ENCODE results near the gene FURIN.
"Not testable (repeated sequence)": the region's sequence is repeated elsewhere in the genome, so short reads cannot be mapped to it uniquely, and the experiment has no call there.

The FURIN gene

DNA sequence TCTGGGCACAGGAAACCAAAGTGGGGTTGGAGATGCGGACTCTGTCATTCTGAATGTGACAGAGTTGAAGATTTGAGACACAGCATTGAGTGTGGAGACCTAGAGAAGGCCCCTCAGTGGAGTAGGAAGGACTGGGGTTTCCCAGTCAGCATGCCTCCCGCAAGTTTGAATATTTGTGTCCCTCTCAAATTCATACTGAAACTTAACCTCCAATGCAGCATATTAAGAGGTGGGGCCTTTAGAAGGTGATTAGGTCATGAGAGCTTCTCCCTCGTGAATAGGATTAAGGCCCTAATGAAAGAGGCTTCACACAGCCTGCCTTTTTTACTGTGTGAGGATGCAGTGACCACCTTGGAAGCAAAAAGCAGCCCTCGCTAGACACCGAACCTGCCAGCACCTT, 56.0 kb downstream of the FURIN start:
- H3K36me3 ChIP-seq (ENCODE audit: control insufficient read depth, insufficient read depth, low read length): peaks cover 10% of the 10 kb centered on the region
- H3K9me3 ChIP-seq (ENCODE audit: control insufficient read depth, insufficient read depth, low read length): no peaks in the 10 kb centered on the region
- H3K27ac ChIP-seq (ENCODE audit: low read depth, low read length): no peak overlapping the region
- H3K9ac ChIP-seq (ENCODE audit: low read depth, low read length): no peak overlapping the region
- H3K27me3 ChIP-seq (ENCODE audit: control insufficient read depth, insufficient read depth, low read length): no peaks in the 10 kb centered on the region
- H3K4me1 ChIP-seq (ENCODE audit: control insufficient read depth, insufficient read depth, low read length): no peaks in the 10 kb centered on the region
- no peak overlapping the region for H3K4me3 ChIP-seq (ENCODE audit: low read depth, low read length)

- not testable (repeated sequence) for H3K9ac ChIP-seq (ENCODE audit: low read depth, low read length); H3K4me3 ChIP-seq (ENCODE audit: low read depth, low read length); H3K9me3 ChIP-seq (ENCODE audit: control insufficient read depth, insufficient read depth, low read length); H3K27me3 ChIP-seq (ENCODE audit: control insufficient read depth, insufficient read depth, low read length); H3K27ac ChIP-seq (ENCODE audit: low read depth, low read length); H3K36me3 ChIP-seq (ENCODE audit: control insufficient read depth, insufficient read depth, low read length); H3K4me1 ChIP-seq (ENCODE audit: control insufficient read depth, insufficient read depth, low read length)
Observed at GRCh38 chr15:90926766-90927165, 58.4 kb downstream of the FURIN start.

- not testable (repeated sequence) for H3K36me3 ChIP-seq (ENCODE audit: control insufficient read depth, insufficient read depth, low read length); H3K4me3 ChIP-seq (ENCODE audit: low read depth, low read length); H3K4me1 ChIP-seq (ENCODE audit: control insufficient read depth, insufficient read depth, low read length); H3K9me3 ChIP-seq (ENCODE audit: control insufficient read depth, insufficient read depth, low read length); H3K27ac ChIP-seq (ENCODE audit: low read depth, low read length); H3K9ac ChIP-seq (ENCODE audit: low read depth, low read length); H3K27me3 ChIP-seq (ENCODE audit: control insufficient read depth, insufficient read depth, low read length)
Observed at GRCh38 chr15:90928106-90928505, 59.7 kb downstream of the FURIN start.

DNA sequence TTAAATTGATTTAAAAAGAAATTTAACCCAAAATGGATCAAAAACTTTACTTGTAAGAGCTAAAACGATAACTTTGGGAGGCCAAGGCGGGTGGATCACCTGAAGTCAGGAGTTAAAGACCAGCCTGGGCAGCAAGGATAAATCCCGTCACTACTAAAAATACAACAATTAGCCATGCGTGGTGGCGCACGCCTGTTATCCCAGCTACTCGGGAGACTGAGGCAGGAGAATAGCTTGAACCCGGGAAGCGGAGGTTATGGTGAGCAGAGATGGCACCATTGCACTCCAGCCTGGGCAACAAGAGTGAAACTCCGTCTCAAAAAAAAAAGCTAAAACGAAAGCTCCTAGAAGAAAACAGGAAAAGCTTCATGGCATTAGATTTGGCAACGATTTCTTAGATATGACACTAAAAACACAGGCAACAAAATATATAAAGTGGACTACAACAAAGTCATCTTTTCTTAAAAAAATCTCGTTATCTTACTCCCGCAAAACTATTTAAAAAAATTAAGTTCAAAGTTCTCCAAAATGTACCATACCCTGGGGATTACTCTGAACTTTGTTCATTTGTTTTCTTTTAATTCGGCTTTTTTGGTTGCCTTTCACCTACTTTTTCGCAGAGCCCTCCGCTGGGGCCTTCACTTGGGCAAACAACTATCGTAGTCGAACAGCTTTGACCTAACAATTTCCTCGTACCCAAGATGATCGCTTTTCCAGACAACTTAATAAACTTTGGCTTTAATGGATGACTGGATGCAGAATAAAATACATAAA, 61.0 kb downstream of the FURIN start:
- Histone ChIP-seq H3K9me3 (ENCODE audit: control insufficient read depth, insufficient read depth, low read length) (no peaks in the 10 kb centered on the region), H3K9ac (ENCODE audit: low read depth, low read length) (no peak overlapping the region), H3K4me3 (ENCODE audit: low read depth, low read length) (no peak overlapping the region), H3K27me3 (ENCODE audit: control insufficient read depth, insufficient read depth, low read length) (peaks cover 9% of the 10 kb centered on the region; the same call in 1 of the 2 replicates), H3K4me1 (ENCODE audit: control insufficient read depth, insufficient read depth, low read length) (peaks cover 9% of the 10 kb centered on the region), H3K27ac (ENCODE audit: low read depth, low read length) (no peak overlapping the region), H3K36me3 (ENCODE audit: control insufficient read depth, insufficient read depth, low read length) (no peaks in the 10 kb centered on the region)

GRCh38 chr15:90930861-90931574, 62.6 kb downstream of the FURIN start:
- Histone ChIP-seq H3K4me3 (ENCODE audit: low read depth, low read length) (0 out of 2 replicates have a peak overlapping the region, but pooled peaks have one; percentile 84), H3K27ac (ENCODE audit: low read depth, low read length) (no peak overlapping the region), H3K27me3 (ENCODE audit: control insufficient read depth, insufficient read depth, low read length) (peaks cover 9% of the 10 kb centered on the region; the same call in 1 of the 2 replicates), H3K9ac (ENCODE audit: low read depth, low read length) (no peak overlapping the region), H3K9me3 (ENCODE audit: control insufficient read depth, insufficient read depth, low read length) (no peaks in the 10 kb centered on the region), H3K36me3 (ENCODE audit: control insufficient read depth, insufficient read depth, low read length) (no peaks in the 10 kb centered on the region), H3K4me1 (ENCODE audit: control insufficient read depth, insufficient read depth, low read length) (peaks cover 16% of the 10 kb centered on the region)

- Histone ChIP-seq H3K27ac (ENCODE audit: low read depth, low read length) (no peak overlapping the region), H3K9ac (ENCODE audit: low read depth, low read length) (no peak overlapping the region), H3K4me1 (ENCODE audit: control insufficient read depth, insufficient read depth, low read length) (peaks cover 21% of the 10 kb centered on the region), H3K27me3 (ENCODE audit: control insufficient read depth, insufficient read depth, low read length) (peaks cover 9% of the 10 kb centered on the region; the same call in 1 of the 2 replicates), H3K36me3 (ENCODE audit: control insufficient read depth, insufficient read depth, low read length) (peaks cover under 1% of the 10 kb centered on the region; the same call in 1 of the 2 replicates), H3K4me3 (ENCODE audit: low read depth, low read length) (peak overlapping the region; percentile 84), H3K9me3 (ENCODE audit: control insufficient read depth, insufficient read depth, low read length) (no peaks in the 10 kb centered on the region)
Observed at GRCh38 chr15:90931575-90931827, 63.1 kb downstream of the FURIN start.

GRCh38 chr15:90931828-90932659, 63.7 kb downstream of the FURIN start, which contains the start of gene HDDC3:
Gene HDDC3, minus strand, starts transcription at chr15:90932549. Its CDS starts 9 bp downstream, at chr15:90932540.
- peaks cover 24% of the 10 kb centered on the region for H3K4me1 ChIP-seq (ENCODE audit: control insufficient read depth, insufficient read depth, low read length)
- H3K9ac ChIP-seq (ENCODE audit: low read depth, low read length): peak within 1 kb of the TSS; percentile 38
- no peak within 1 kb of the TSS for H3K27ac ChIP-seq (ENCODE audit: low read depth, low read length)
- H3K27me3 ChIP-seq (ENCODE audit: control insufficient read depth, insufficient read depth, low read length): peaks cover 9% of the 10 kb centered on the region; the same call in 1 of the 2 replicates
- H3K9me3 ChIP-seq (ENCODE audit: control insufficient read depth, insufficient read depth, low read length): no peaks in the 10 kb centered on the region
- peak within 1 kb of the TSS; percentile 84 for H3K4me3 ChIP-seq (ENCODE audit: low read depth, low read length)
- H3K36me3 ChIP-seq (ENCODE audit: control insufficient read depth, insufficient read depth, low read length): peaks cover 6% of the 10 kb centered on the region

- H3K9me3 ChIP-seq (ENCODE audit: control insufficient read depth, insufficient read depth, low read length): no peaks in the 10 kb centered on the region
- peaks cover 9% of the 10 kb centered on the region; the same call in 1 of the 2 replicates for H3K27me3 ChIP-seq (ENCODE audit: control insufficient read depth, insufficient read depth, low read length)
- H3K4me1 ChIP-seq (ENCODE audit: control insufficient read depth, insufficient read depth, low read length): peaks cover 24% of the 10 kb centered on the region
- H3K4me3 ChIP-seq (ENCODE audit: low read depth, low read length): peak overlapping the region; percentile 84; the same call in 1 of the 2 replicates
- H3K27ac ChIP-seq (ENCODE audit: low read depth, low read length): no peak overlapping the region
- peaks cover 10% of the 10 kb centered on the region for H3K36me3 ChIP-seq (ENCODE audit: control insufficient read depth, insufficient read depth, low read length)
- H3K9ac ChIP-seq (ENCODE audit: low read depth, low read length): no peak overlapping the region
Observed at GRCh38 chr15:90932660-90932991, 64.2 kb downstream of the FURIN start.

All from HUES48 (cell line).